Choroid plexus epithelial cell (primary cell): Measurements from ENCODE around the gene MYRIP.

Source experiments
- DNase-seq: peaks from one replicate; pipeline ENCODE4 v3.0.0-alpha.2; 2010; ENCODE audit warnings: low read depth
- H3K4me3 ChIP-seq: 2 replicates; pipeline ENCODE4 v1.5.1; 2011; ENCODE audit warnings: low read depth, mild to moderate bottlenecking, control low read depth, low read length, moderate library complexity
- CTCF ChIP-seq: conservative IDR thresholded peaks from 2 replicates; pipeline ENCODE4 v1.5.1; 2011; ENCODE audit warnings: low read depth, mild to moderate bottlenecking, control low read depth, inconsistent platforms, low read length, moderate library complexity

Gene MYRIP

DNA sequence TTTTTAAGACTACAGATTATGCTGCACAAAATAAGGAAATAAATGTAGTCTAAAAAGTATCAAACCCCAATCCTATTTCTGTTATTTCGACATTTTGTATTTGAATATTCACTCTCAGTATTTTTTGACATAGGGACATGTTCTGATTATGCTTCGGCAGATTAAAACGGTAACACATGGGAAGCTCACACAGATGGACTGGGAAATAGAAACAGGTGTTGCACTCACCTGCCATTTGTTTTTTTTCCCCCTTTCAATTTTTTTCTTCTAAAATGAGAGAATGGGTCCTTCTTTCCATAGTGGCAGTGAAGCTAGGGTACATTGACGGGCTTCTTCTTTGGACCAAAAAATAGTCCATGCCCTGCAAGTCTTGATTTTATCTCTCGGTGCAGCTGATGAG, 163.1 kb downstream of the MYRIP start:
- H3K4me3 ChIP-seq: no peak overlapping the region
- DNase-seq: no peak
- no peak for TF ChIP-seq CTCF

DNA sequence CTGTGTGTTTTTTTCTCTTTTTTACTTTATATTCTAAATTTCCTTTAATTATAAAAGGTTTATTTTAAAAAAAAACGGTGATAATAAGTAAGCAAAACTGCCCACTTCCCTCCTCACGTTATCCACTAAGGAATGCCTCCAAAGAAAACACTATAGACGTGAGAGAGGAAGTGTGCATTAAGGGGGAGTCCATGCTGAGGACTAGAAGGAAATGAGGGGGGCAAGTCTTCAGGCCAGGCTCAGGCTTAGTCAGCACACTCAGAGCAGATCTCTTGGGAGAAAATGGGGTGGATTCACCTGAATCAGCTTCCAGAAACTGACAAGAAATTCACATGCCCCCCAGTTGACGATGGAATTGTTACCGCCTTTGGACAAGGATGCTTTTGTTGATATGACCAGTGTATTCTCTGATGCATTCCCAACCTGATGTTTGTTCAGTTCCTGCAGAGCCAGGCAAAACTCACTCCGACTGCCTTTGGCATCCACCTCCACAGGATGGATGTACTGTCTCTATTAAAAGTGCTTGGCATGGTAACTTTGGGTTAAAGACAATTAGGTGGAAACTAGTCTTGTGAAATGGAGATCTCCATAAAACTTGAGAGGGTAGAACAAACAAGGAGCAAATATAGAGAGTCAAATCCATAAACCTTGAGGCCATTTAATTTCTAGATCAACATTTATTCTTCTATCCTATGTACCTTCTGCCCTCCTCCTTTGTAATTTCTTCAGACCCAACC, 167.8 kb downstream of the MYRIP start:
- H3K4me3 ChIP-seq: no peak overlapping the region
- TF ChIP-seq CTCF: no peak
- no peak for DNase-seq

GRCh38 chr3:39978308-39978707, 168.9 kb downstream of the MYRIP start:
- DNase-seq: no peak
- no peak for TF ChIP-seq CTCF
- H3K4me3 ChIP-seq: no peak overlapping the region

GRCh38 chr3:39980058-39980457, 170.6 kb downstream of the MYRIP start:
- DNase-seq: no peak
- no peak overlapping the region for H3K4me3 ChIP-seq
- no peak for TF ChIP-seq CTCF

GRCh38 chr3:39980781-39981180, 171.4 kb downstream of the MYRIP start:
- no peak for DNase-seq
- H3K4me3 ChIP-seq: no peak overlapping the region
- no peak for TF ChIP-seq CTCF

- DNase-seq: no peak
- TF ChIP-seq CTCF: no peak
- no peak overlapping the region for H3K4me3 ChIP-seq
Observed at GRCh38 chr3:39981547-39982184, 172.3 kb downstream of the MYRIP start.
